ENCODE results near the gene CALCOCO1.
A peak's percentile ranks its signal among the peaks of the same experiment; 100 is the strongest.

Gene CALCOCO1

GRCh38 chr12:53698948-53699677, 28.1 kb downstream of the CALCOCO1 start:
- H3K4me3 Mint-ChIP-seq: no peak overlapping the region
- TF ChIP-seq, protein P1, sequence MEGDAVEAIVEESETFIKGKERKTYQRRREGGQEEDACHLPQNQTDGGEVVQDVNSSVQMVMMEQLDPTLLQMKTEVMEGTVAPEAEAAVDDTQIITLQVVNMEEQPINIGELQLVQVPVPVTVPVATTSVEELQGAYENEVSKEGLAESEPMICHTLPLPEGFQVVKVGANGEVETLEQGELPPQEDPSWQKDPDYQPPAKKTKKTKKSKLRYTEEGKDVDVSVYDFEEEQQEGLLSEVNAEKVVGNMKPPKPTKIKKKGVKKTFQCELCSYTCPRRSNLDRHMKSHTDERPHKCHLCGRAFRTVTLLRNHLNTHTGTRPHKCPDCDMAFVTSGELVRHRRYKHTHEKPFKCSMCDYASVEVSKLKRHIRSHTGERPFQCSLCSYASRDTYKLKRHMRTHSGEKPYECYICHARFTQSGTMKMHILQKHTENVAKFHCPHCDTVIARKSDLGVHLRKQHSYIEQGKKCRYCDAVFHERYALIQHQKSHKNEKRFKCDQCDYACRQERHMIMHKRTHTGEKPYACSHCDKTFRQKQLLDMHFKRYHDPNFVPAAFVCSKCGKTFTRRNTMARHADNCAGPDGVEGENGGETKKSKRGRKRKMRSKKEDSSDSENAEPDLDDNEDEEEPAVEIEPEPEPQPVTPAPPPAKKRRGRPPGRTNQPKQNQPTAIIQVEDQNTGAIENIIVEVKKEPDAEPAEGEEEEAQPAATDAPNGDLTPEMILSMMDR (IDR thresholded peaks at IDR 0.05): no peak
- no peak for DNase-seq
- no peaks in the 10 kb centered on the region for H3K36me3 Mint-ChIP-seq (ENCODE audit: low read depth)
- H3K9me3 Mint-ChIP-seq: no peaks in the 10 kb centered on the region
- no peak overlapping the region for H3K27ac Mint-ChIP-seq
- peaks cover 98% of the 10 kb centered on the region for H3K27me3 Mint-ChIP-seq (ENCODE audit: low read depth, poor library complexity)
- H3K4me1 Mint-ChIP-seq: peaks cover 77% of the 10 kb centered on the region

- H3K36me3 Mint-ChIP-seq (ENCODE audit: low read depth): no peaks in the 10 kb centered on the region
- peaks cover 71% of the 10 kb centered on the region for H3K4me1 Mint-ChIP-seq
- no peak overlapping the region for H3K27ac Mint-ChIP-seq
- peaks cover 92% of the 10 kb centered on the region for H3K27me3 Mint-ChIP-seq (ENCODE audit: low read depth, poor library complexity)
- no peak for DNase-seq
- TF ChIP-seq, protein P1 (IDR thresholded peaks at IDR 0.05): no peak
- H3K4me3 Mint-ChIP-seq: peak overlapping the region; percentile 83
- peaks cover under 1% of the 10 kb centered on the region for H3K9me3 Mint-ChIP-seq
These were observed 30.5 kb downstream of the CALCOCO1 start for GRCh38 chr12:53696655-53697331.

DNA sequence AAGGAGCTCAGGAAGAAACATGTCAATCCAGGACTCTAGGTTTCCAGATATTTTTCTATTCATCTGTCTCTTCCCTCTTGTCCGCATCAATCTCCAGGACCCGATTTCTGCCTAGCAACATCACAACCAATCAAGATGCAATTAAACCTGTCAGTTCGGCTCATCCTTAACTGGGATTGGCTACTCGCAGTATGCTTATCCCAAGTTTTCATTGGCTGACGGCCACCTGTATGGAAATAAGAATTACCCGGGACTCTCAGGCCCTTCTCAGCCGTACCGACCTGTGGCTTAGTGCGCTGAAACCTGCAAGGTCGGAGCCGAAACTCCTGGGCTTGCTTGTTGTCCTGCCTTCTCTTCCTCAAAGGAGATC, 31.0 kb downstream of the CALCOCO1 start:
- TF ChIP-seq, protein P1 (IDR thresholded peaks at IDR 0.05): no peak
- H3K36me3 Mint-ChIP-seq (ENCODE audit: low read depth): no peaks in the 10 kb centered on the region
- no peak overlapping the region for H3K27ac Mint-ChIP-seq
- H3K9me3 Mint-ChIP-seq: peaks cover 6% of the 10 kb centered on the region
- peaks cover 87% of the 10 kb centered on the region for H3K27me3 Mint-ChIP-seq (ENCODE audit: low read depth, poor library complexity)
- H3K4me1 Mint-ChIP-seq: peaks cover 67% of the 10 kb centered on the region
- peak overlapping the region; percentile 83 for H3K4me3 Mint-ChIP-seq
- DNase-seq: peak; percentile 60

DNA sequence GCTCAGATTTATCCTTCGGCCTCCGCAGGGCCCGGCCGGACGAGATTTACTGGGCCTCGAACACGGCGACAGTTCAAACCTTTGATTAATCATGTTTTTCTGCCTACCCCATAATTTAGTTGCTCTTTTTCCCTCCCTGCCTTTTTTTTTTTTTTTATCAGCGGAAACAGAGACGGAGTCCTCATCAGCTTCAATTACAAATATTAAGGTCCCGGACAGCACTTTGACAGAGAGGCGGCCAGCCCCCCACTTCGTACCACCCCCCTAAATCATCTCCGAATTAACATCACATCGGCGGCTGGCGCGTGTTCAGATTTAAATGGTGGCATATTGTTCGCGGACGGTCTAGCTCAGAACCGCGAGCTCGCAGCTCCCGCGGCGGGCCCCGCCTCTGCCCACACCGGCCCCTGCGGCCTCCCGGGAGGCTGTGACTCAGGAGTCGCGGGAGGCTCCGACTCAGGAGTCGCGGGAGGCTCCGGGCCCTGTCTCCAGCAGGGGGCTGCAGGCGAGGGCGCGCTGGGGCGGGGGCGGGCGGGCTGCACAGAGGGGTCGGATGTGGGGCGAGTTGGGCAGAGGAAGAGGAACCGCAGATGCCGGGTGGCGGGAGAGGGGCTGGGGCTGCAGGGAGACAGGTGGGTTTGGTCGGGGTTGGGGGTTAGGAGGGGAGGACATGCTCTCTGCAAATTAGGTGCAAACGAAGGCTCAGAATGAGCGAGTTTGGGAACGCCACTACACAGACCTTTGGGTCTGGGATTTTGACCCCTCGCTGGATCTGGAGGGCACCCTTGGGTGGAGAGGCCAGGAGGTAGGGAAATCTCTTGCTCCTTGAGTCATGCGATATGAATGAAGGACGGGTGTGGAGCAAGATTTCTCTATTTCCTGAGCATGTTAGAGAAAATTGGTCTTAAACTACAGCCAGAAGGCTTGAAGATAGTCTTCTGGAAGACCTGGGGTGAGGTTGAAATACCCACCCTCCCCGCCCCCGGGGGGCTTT, 31.8 kb downstream of the CALCOCO1 start:
- peak; percentile 74 for DNase-seq
- peaks cover 7% of the 10 kb centered on the region for H3K9me3 Mint-ChIP-seq
- H3K4me3 Mint-ChIP-seq: peak overlapping the region; percentile 83
- H3K36me3 Mint-ChIP-seq (ENCODE audit: low read depth): no peaks in the 10 kb centered on the region
- H3K27ac Mint-ChIP-seq: no peak overlapping the region
- H3K4me1 Mint-ChIP-seq: peaks cover 62% of the 10 kb centered on the region
- peaks cover 82% of the 10 kb centered on the region for H3K27me3 Mint-ChIP-seq (ENCODE audit: low read depth, poor library complexity)
- TF ChIP-seq, protein P1 (IDR thresholded peaks at IDR 0.05): no peak

DNA sequence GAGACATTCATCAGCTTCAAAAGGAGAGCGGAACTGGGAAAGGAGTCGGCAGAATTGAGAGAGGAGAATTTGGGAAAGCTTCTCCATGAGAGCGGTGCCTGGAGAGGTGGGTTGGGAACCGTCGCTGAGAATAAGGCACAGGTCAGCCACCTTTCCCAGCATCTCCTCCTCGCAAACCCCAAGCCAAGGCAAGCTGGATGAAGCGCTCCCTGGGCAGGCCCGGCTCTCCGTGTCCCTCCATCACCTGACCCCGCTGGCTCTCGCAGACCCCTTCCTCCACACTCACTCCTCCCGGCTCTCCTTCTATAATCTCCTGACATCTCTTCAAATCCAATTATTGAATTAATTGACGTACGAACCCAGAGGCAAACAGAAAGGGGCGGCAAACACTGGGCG, 32.5 kb downstream of the CALCOCO1 start:
- peaks cover 75% of the 10 kb centered on the region for H3K27me3 Mint-ChIP-seq (ENCODE audit: low read depth, poor library complexity)
- TF ChIP-seq, protein P1 (IDR thresholded peaks at IDR 0.05): no peak
- no peak for DNase-seq
- H3K36me3 Mint-ChIP-seq (ENCODE audit: low read depth): no peaks in the 10 kb centered on the region
- H3K4me3 Mint-ChIP-seq: peak overlapping the region; percentile 73
- peaks cover 7% of the 10 kb centered on the region for H3K9me3 Mint-ChIP-seq
- H3K4me1 Mint-ChIP-seq: peaks cover 55% of the 10 kb centered on the region
- no peak overlapping the region for H3K27ac Mint-ChIP-seq

Measured in nephron progenitor cell (in vitro differentiated cells).